ENCODE measurements around the gene SEC14L3.

DNA sequence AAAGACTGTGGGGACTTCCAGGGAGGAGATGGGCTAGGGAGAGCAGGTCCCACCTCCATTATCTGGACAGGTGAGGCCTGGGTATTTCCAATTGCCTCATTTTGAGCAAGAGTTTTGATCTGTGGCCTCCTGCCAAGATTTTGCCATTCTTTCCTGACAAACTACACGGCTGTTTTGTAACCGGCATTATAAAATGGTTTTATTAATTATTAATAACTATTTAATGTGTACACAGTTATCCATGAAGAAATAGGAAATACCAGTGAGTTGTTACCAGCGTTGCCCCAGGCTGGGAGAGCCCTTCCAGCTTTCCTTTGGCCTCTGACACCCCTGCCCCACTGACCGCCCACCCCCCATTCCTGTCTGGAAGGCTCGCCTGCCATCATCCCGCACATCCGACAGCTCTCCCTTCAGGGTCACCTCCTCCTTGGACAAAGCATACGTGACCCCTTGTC is 14.9 kb upstream of the SEC14L3 start:
- TF ChIP-seq, protein P1, sequence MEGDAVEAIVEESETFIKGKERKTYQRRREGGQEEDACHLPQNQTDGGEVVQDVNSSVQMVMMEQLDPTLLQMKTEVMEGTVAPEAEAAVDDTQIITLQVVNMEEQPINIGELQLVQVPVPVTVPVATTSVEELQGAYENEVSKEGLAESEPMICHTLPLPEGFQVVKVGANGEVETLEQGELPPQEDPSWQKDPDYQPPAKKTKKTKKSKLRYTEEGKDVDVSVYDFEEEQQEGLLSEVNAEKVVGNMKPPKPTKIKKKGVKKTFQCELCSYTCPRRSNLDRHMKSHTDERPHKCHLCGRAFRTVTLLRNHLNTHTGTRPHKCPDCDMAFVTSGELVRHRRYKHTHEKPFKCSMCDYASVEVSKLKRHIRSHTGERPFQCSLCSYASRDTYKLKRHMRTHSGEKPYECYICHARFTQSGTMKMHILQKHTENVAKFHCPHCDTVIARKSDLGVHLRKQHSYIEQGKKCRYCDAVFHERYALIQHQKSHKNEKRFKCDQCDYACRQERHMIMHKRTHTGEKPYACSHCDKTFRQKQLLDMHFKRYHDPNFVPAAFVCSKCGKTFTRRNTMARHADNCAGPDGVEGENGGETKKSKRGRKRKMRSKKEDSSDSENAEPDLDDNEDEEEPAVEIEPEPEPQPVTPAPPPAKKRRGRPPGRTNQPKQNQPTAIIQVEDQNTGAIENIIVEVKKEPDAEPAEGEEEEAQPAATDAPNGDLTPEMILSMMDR (IDR thresholded peaks at IDR 0.05; ENCODE audit: low read length): no peak
- no peak for TF ChIP-seq EZH2 (optimal IDR thresholded peaks at IDR 0.05; ENCODE audit: low read depth, low read length)

All from MM.1S (cell line).